Loucy (cell line): ENCODE data around the gene INHA.

ENCODE experiments used
- H2AFZ ChIP-seq: fragments of 200-600 bp; sonication (generic); 2 replicates; pipeline ENCODE4 v1.6.0; 2016; ENCODE audit warnings: antibody characterized with exemption, mild to moderate bottlenecking, low read length, moderate library complexity
- H3F3A ChIP-seq: fragments of 200-600 bp; 2 replicates; pipeline ENCODE4 v1.6.0; 2016; ENCODE audit warnings: antibody characterized with exemption, low read depth, mild to moderate bottlenecking
- H3K27me3 ChIP-seq: fragments of 200-600 bp; sonication (generic); 2 replicates; pipeline ENCODE4 v1.6.1; 2014; ENCODE audit warnings: low read length, mild to moderate bottlenecking; ENCODE audit not compliant: insufficient read depth, poor library complexity, severe bottlenecking
- H3K36me3 ChIP-seq: fragments of 200-600 bp; sonication (generic); 2 replicates; pipeline ENCODE4 v1.6.1; 2016; ENCODE audit warnings: low read length; ENCODE audit not compliant: insufficient read depth
- H3K4me1 ChIP-seq: fragments of 200-600 bp; sonication (generic); 2 replicates; pipeline ENCODE4 v1.5.1; 2014; ENCODE audit warnings: low read length, mild to moderate bottlenecking; ENCODE audit not compliant: insufficient read depth, poor library complexity, severe bottlenecking
- H3K4me2 ChIP-seq: fragments of 200-600 bp; sonication (generic); 2 replicates; pipeline ENCODE4 v1.6.0; 2014; ENCODE audit warnings: antibody characterized with exemption, low read length, low read depth, mild to moderate bottlenecking; ENCODE audit not compliant: poor library complexity, severe bottlenecking
- H3K4me3 ChIP-seq: fragments of 200-600 bp; sonication (generic); 2 replicates; pipeline ENCODE4 v1.5.1; 2014; ENCODE audit warnings: low read length, mild to moderate bottlenecking, mixed read lengths; ENCODE audit not compliant: poor library complexity, severe bottlenecking
- H3K79me2 ChIP-seq: fragments of 200-600 bp; sonication (generic); 2 replicates; pipeline ENCODE4 v1.6.1; 2014; ENCODE audit warnings: low read length; ENCODE audit not compliant: insufficient read depth
- H3K9ac ChIP-seq: fragments of 200-600 bp; sonication (generic); 2 replicates; pipeline ENCODE4 v1.6.0; 2014; ENCODE audit warnings: mild to moderate bottlenecking, low read depth, low read length, moderate library complexity; ENCODE audit not compliant: poor library complexity, severe bottlenecking
- H3K9me2 ChIP-seq: fragments of 200-600 bp; sonication (generic); replicated peaks from 2 replicates; pipeline ENCODE4 v1.6.1; 2016; ENCODE audit warnings: low read depth, low read length, mixed read lengths
- H3K9me3 ChIP-seq: fragments of 200-600 bp; sonication (generic); 2 replicates; pipeline ENCODE4 v1.6.1; 2014; ENCODE audit warnings: mild to moderate bottlenecking, antibody characterized with exemption, low read length, low read depth; ENCODE audit not compliant: insufficient read depth
- H4K20me1 ChIP-seq: fragments of 200-600 bp; sonication (generic); 2 replicates; pipeline ENCODE4 v1.6.0; 2014; ENCODE audit warnings: antibody characterized with exemption, low read length, mild to moderate bottlenecking; ENCODE audit not compliant: insufficient read depth, poor library complexity, severe bottlenecking
- CTCF ChIP-seq: fragments of 200-600 bp; sonication (generic); conservative IDR thresholded peaks from 2 replicates; pipeline ENCODE4 v1.5.1; 2014; ENCODE audit warnings: mild to moderate bottlenecking, antibody characterized with exemption, low read length
- EZH2phosphoT487 ChIP-seq: fragments of 200-600 bp; IDR thresholded peaks from 2 replicates; pipeline ENCODE4 v1.6.1; 2018; ENCODE audit warnings: antibody characterized with exemption, mild to moderate bottlenecking, moderate library complexity, borderline replicate concordance

The INHA gene

GRCh38 chr2:219561179-219562048 lies 10.7 kb upstream of the INHA start:
- Histone ChIP-seq H3K4me1 (peaks cover 3% of the 10 kb centered on the region), H3F3A (no peaks in the 10 kb centered on the region), H3K4me2 (no peak overlapping the region), H3K36me3 (no peaks in the 10 kb centered on the region), H3K9me2 (no peaks in the 10 kb centered on the region), H3K27me3 (no peaks in the 10 kb centered on the region), H3K9me3 (no peaks in the 10 kb centered on the region), H4K20me1 (no peaks in the 10 kb centered on the region), H3K9ac (no peak overlapping the region), H3K79me2 (no peaks in the 10 kb centered on the region), H3K4me3 (no peak overlapping the region), H2AFZ (no peak overlapping the region)
- TF ChIP-seq CTCF (no peak), EZH2phosphoT487 (no peak)

- no peak overlapping the region for H3K4me2 ChIP-seq
- H3K9me2 ChIP-seq, result no peaks in the 10 kb centered on the region
- no peaks in the 10 kb centered on the region for H3K9me3 ChIP-seq
- H3K36me3 ChIP-seq, result no peaks in the 10 kb centered on the region
- H2AFZ ChIP-seq, result no peak overlapping the region
- no peak overlapping the region for H3K9ac ChIP-seq
- no peaks in the 10 kb centered on the region for H3F3A ChIP-seq
- H3K79me2 ChIP-seq, result no peaks in the 10 kb centered on the region
- H3K4me1 ChIP-seq, result peaks cover 3% of the 10 kb centered on the region
- H3K4me3 ChIP-seq, result no peak overlapping the region
- TF ChIP-seq EZH2phosphoT487 (no peak), CTCF (no peak)
- H4K20me1 ChIP-seq, result no peaks in the 10 kb centered on the region
- H3K27me3 ChIP-seq, result no peaks in the 10 kb centered on the region
Measured at GRCh38 chr2:219562049-219563020, 9.8 kb upstream of the INHA start.

GRCh38 chr2:219563271-219563928 lies 8.7 kb upstream of the INHA start:
- no peaks in the 10 kb centered on the region for H3K9me3 ChIP-seq
- H4K20me1 ChIP-seq, result no peaks in the 10 kb centered on the region
- H3K9me2 ChIP-seq, result no peaks in the 10 kb centered on the region
- no peak for TF ChIP-seq CTCF
- no peak for TF ChIP-seq EZH2phosphoT487
- H3K4me2 ChIP-seq, result no peak overlapping the region
- H3K36me3 ChIP-seq, result no peaks in the 10 kb centered on the region
- no peaks in the 10 kb centered on the region for H3F3A ChIP-seq
- H2AFZ ChIP-seq, result no peak overlapping the region
- H3K9ac ChIP-seq, result no peak overlapping the region
- no peaks in the 10 kb centered on the region for H3K79me2 ChIP-seq
- peaks cover 3% of the 10 kb centered on the region for H3K4me1 ChIP-seq
- H3K27me3 ChIP-seq, result no peaks in the 10 kb centered on the region
- no peak overlapping the region for H3K4me3 ChIP-seq
